ENCODE measurements around the gene SMIM13.

SMIM13 gene

DNA sequence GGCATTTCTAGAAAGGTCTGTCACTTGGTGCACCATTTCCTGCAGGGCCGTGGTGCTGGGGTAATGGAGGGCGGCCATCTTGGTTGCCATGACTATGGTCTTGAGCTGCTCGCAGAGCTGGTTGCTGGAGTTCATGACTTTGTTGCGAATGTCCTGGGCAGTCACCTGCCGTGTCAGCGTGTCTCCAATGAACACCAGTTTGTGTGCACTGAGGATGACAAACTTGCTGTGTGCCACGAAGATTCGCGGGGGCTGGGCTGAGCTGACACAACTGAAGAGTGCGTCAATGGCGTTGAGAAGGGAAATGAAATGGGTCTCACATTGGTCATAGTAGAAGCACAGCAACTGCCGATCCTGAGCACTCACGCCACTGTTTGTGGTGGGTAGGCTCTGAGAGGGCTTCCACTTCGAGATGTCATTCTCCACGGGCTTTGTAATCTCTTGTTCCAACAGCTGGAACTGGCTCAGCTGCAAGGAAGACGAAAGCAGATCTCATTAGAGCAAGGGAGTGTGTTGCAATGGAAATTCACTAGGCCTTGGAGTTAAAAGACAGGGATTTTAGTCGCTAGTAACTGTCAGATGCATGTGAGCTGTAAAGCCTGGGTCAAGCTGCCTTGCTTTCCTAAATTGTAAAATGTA, 91.7 kb downstream of the SMIM13 start:
- no peak for DNase-seq (ENCODE audit: low read depth in 1 of 2, low spot score in 1 of 2)

- no peak for DNase-seq (ENCODE audit: low read depth in 1 of 2, low spot score in 1 of 2)
These were observed 93.7 kb downstream of the SMIM13 start for GRCh38 chr6:11187301-11187700.

Data from stimulated activated CD4-positive, alpha-beta T cell treated with anti-CD3 and anti-CD28 coated beads, Interleukin-15, amount 100 ng/mL, for 1 hour (primary cell).